HEK293T (cell line): ENCODE results near the gene SH3RF3.

Source experiments
- BHLHE40 ChIP-seq: fragments of 450-650 bp; IDR thresholded peaks from 2 replicates; pipeline ENCODE4 v1.6.1; 2016; ENCODE audit warnings: mild to moderate bottlenecking, moderate library complexity, borderline replicate concordance
- CTBP1 ChIP-seq: fragments of 450-650 bp; IDR thresholded peaks from 2 replicates; pipeline ENCODE4 v1.6.1; 2016; ENCODE audit warnings: borderline replicate concordance
- ELF4 ChIP-seq: fragments of 450-650 bp; IDR thresholded peaks from 2 replicates; pipeline ENCODE4 v1.6.1; 2017; ENCODE audit warnings: antibody characterized with exemption
- FOXA1 ChIP-seq: fragments of 450-650 bp; IDR thresholded peaks from 2 replicates; pipeline ENCODE4 v1.6.1; 2016; ENCODE audit warnings: mild to moderate bottlenecking
- FOXK2 ChIP-seq: fragments of 450-650 bp; IDR thresholded peaks from 2 replicates; pipeline ENCODE4 v1.6.1; 2016; ENCODE audit warnings: mild to moderate bottlenecking
- FOXM1 ChIP-seq: fragments of 450-650 bp; IDR thresholded peaks from 2 replicates; pipeline ENCODE4 v1.6.1; 2017; ENCODE audit warnings: mild to moderate bottlenecking, borderline replicate concordance
- HDGF ChIP-seq: fragments of 450-650 bp; IDR thresholded peaks from 2 replicates; pipeline ENCODE4 v1.6.1; 2017; ENCODE audit warnings: antibody characterized with exemption, borderline replicate concordance
- NFRKB ChIP-seq: fragments of 450-650 bp; IDR thresholded peaks from 2 replicates; pipeline ENCODE4 v1.6.1; 2016; ENCODE audit warnings: mild to moderate bottlenecking, moderate library complexity
- SP1 ChIP-seq: fragments of 450-650 bp; IDR thresholded peaks from 2 replicates; pipeline ENCODE4 v1.6.1; 2017
- SUZ12 ChIP-seq: fragments of 450-650 bp; IDR thresholded peaks from 2 replicates; pipeline ENCODE4 v1.6.1; 2016; ENCODE audit warnings: mild to moderate bottlenecking

- no peak for TF ChIP-seq FOXM1
- TF ChIP-seq SP1, result no peak
- no peak for TF ChIP-seq NFRKB
- no peak for TF ChIP-seq ELF4
- TF ChIP-seq SUZ12, result no peak
- no peak for TF ChIP-seq FOXA1
- TF ChIP-seq BHLHE40, result no peak
- no peak for TF ChIP-seq CTBP1
- no peak for TF ChIP-seq FOXK2
- no peak for TF ChIP-seq HDGF
These were observed 31.9 kb downstream of the SH3RF3 start for GRCh38 chr2:109160714-109161440.
